SJCRH30 (cell line): ENCODE results near the gene RARG. TPM values are rescaled to one million over a fixed set of nuclear protein-coding genes. Genes with fewer than 3 reads are reported as not detected.

Source experiments
- DNase-seq, 2 experiments: peaks; one replicate each; pipeline ENCODE4 v3.0.0-alpha.2; 2015 to 2020
- H3K27ac ChIP-seq: fragments of 250-450 bp; sonication (Bioruptor Pico); 2 replicates; pipeline ENCODE4 v1.5.1; 2020; ENCODE audit warnings: mild to moderate bottlenecking, moderate library complexity
- H3K27me3 ChIP-seq: fragments of 250-450 bp; sonication (Bioruptor Pico); 2 replicates; pipeline ENCODE4 v1.5.1; 2020; ENCODE audit warnings: mild to moderate bottlenecking, moderate library complexity
- H3K36me3 ChIP-seq: fragments of 250-450 bp; sonication (Bioruptor Pico); 2 replicates; pipeline ENCODE4 v1.5.1; 2020; ENCODE audit warnings: mild to moderate bottlenecking, moderate library complexity
- H3K4me1 ChIP-seq: fragments of 250-450 bp; sonication (Bioruptor Pico); 2 replicates; pipeline ENCODE4 v1.5.1; 2020; ENCODE audit warnings: mild to moderate bottlenecking, moderate library complexity
- H3K4me3 ChIP-seq: fragments of 250-450 bp; sonication (Bioruptor Pico); 2 replicates; pipeline ENCODE4 v1.5.1; 2020; ENCODE audit warnings: mild to moderate bottlenecking, moderate library complexity
- H3K9me3 ChIP-seq: fragments of 250-450 bp; sonication (Bioruptor Pico); replicated peaks from 2 replicates; pipeline ENCODE4 v1.5.1; 2020; ENCODE audit warnings: mild to moderate bottlenecking, moderate library complexity
- total RNA-seq: library from RNA; depleted of rRNA; stranded (reverse); fragments of >200 nt; shearing (Covaris generic); gene quantifications from 2 replicates; pipeline ENCODE4 v1.2.3, GENCODE V29; 2014

Gene RARG
- total RNA-seq, 1 experiment from 2014 or later = 5.5 TPM

DNA sequence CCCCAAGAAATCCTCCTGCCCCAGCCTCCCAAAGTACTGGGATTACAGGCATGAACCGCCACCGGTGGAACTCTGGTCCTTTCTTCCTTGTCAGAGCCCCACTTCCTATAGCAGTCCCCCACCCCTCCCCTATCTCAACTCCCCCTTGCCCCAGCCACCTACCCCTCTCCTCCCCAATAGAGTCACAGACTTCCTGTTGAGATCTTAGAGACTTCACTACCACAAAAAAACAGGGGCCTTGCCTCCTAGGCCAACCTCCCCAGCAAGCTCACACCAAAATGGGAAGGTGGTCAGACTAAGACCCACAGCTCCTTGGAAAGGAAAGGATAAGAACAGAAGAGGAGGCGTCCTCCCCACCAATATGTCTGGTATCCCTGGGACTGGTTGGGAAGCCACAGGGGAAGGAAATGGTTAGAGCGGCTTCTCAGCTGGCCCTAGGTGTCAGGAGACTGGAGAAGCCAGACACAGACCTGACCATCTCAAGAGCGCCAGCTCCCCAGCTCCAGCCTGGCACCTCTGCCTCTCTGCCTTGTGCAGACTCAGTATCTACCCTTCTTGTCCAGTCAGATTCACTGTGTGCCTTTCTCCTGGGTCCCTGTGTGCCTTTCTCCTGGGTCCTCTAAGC is 33.4 kb downstream of the RARG start:
- no peaks in the 10 kb centered on the region for H3K4me1 ChIP-seq
- H3K9me3 ChIP-seq = no peaks in the 10 kb centered on the region
- no peak overlapping the region for H3K4me3 ChIP-seq
- no peaks in the 10 kb centered on the region for H3K36me3 ChIP-seq
- H3K27ac ChIP-seq = no peak overlapping the region
- no peak for DNase-seq
- H3K27me3 ChIP-seq = no peaks in the 10 kb centered on the region

DNA sequence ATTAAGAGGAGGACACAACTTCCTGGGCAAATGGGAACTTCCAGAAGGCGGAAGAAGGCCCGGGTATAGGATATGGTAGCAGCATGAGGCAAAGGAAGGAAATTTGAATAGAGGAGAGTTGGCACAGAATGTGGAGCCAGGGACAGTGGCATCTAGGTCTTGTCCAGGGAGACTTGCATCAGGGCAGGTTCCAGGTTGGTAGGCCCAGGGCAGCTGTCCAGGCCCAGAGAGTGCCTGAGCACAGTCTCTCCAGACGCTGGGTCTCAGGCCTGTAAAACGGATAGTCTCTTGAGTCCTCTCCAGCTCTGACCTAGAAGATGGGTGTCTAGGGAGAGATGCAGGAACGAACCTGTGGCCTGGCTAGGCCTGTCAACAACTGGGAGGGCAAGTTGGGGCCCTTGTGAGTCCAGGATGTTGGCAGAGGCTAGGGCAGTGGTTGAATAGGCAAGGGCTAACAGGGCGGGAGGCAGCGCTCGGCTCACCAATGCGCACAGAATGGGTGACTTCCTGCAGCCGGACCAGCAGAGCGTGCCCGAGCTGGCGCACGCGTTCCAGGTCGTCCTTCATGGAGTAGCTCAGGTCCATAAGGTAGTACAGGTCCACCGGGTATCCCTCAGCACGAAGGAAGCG is 34.9 kb downstream of the RARG start:
- no peaks in the 10 kb centered on the region for H3K9me3 ChIP-seq

GRCh38 chr12:53196486-53196885 is 35.5 kb downstream of the RARG start:
- Histone ChIP-seq H3K9me3 (no peaks in the 10 kb centered on the region), H3K4me1 (no peaks in the 10 kb centered on the region), H3K27ac (no peak overlapping the region), H3K4me3 (no peak overlapping the region), H3K36me3 (no peaks in the 10 kb centered on the region), H3K27me3 (no peaks in the 10 kb centered on the region)
- no peak for DNase-seq

More for the DNA sequence above, 34.9 kb downstream of the RARG start:
- no peak overlapping the region for H3K27ac ChIP-seq
- H3K27me3 ChIP-seq = no peaks in the 10 kb centered on the region
- H3K36me3 ChIP-seq = no peaks in the 10 kb centered on the region
- no peak for DNase-seq
- no peaks in the 10 kb centered on the region for H3K4me1 ChIP-seq
- no peak overlapping the region for H3K4me3 ChIP-seq

DNA sequence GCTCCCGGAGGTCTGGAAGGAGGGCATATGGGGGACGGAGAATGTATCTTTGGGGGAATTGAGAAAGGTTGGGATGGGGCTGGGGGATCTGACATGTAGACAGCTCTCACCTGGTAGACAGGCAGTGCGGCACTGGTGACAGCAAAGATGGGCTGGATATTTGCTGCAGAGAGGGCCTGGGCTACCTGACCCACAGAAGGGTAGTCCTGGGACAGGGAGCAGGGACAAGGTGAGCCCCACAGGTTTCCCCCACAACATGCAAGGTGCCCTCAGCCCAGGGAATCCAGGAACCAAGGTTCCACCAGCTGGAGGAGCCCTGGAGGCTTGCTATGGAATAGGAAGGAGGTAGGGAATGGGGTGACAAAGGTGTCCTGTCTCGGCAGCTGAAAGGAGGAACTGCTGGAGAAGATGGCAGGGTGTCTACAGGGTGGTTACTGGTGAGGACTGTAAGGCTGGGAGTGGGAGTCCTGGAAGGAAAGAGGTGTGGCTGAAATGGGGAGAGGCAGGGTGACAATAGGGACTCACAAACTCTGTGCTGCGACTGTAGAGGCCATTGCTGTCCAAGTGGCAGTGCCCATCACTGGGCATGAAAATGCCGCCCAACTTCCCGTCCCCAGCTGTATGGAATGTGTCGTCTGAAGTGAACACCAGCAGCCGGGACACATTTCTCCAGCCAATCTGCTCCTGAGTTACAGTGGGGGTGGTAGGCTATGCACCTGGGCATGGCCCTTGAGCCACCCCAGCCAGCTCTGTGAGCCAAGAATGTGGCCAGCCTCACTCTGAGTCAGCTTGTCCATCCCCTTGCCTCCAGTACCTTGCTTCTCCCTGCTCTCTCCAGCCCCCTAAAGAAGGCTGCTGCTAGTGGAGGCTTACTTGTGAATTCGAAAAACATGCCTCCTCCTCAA is 36.2 kb downstream of the RARG start:
- H3K9me3 ChIP-seq = no peaks in the 10 kb centered on the region
- H3K27me3 ChIP-seq = no peaks in the 10 kb centered on the region
- H3K4me1 ChIP-seq = no peaks in the 10 kb centered on the region
- no peak for DNase-seq
- H3K4me3 ChIP-seq = no peak overlapping the region
- H3K36me3 ChIP-seq = no peaks in the 10 kb centered on the region
- H3K27ac ChIP-seq = no peak overlapping the region

- DNase-seq = no peak
- Histone ChIP-seq H3K4me1 (no peaks in the 10 kb centered on the region), H3K9me3 (no peaks in the 10 kb centered on the region), H3K4me3 (no peak overlapping the region), H3K27ac (no peak overlapping the region), H3K36me3 (no peaks in the 10 kb centered on the region), H3K27me3 (no peaks in the 10 kb centered on the region)
Observed at GRCh38 chr12:53194973-53195372, 37.0 kb downstream of the RARG start.

- Histone ChIP-seq H3K9me3 (no peaks in the 10 kb centered on the region), H3K27me3 (no peaks in the 10 kb centered on the region), H3K36me3 (no peaks in the 10 kb centered on the region), H3K27ac (no peak overlapping the region), H3K4me3 (no peak overlapping the region), H3K4me1 (no peaks in the 10 kb centered on the region)
- no peak for DNase-seq
Observed at GRCh38 chr12:53193985-53194716, 37.9 kb downstream of the RARG start.

- H3K4me1 ChIP-seq = no peaks in the 10 kb centered on the region
- H3K4me3 ChIP-seq = no peak overlapping the region
- DNase-seq = no peak
- H3K36me3 ChIP-seq = no peaks in the 10 kb centered on the region; the same call in 1 of the 2 replicates
- H3K9me3 ChIP-seq = no peaks in the 10 kb centered on the region
- no peak overlapping the region for H3K27ac ChIP-seq
- no peaks in the 10 kb centered on the region for H3K27me3 ChIP-seq
Observed at GRCh38 chr12:53193040-53193439, 39.0 kb downstream of the RARG start.

- H3K27ac ChIP-seq = no peak overlapping the region
- H3K9me3 ChIP-seq = no peaks in the 10 kb centered on the region
- no peak overlapping the region for H3K4me3 ChIP-seq
- H3K4me1 ChIP-seq = no peaks in the 10 kb centered on the region
- DNase-seq = no peak
- H3K36me3 ChIP-seq = peaks cover 3% of the 10 kb centered on the region; the same call in 1 of the 2 replicates
- no peaks in the 10 kb centered on the region for H3K27me3 ChIP-seq
Observed at GRCh38 chr12:53192531-53193021, 39.4 kb downstream of the RARG start.

- no peak overlapping the region for H3K4me3 ChIP-seq
- no peaks in the 10 kb centered on the region for H3K4me1 ChIP-seq
- H3K36me3 ChIP-seq = peaks cover 3% of the 10 kb centered on the region; the same call in 1 of the 2 replicates
- H3K27ac ChIP-seq = no peak overlapping the region
- no peak for DNase-seq
- no peaks in the 10 kb centered on the region for H3K9me3 ChIP-seq
- no peaks in the 10 kb centered on the region for H3K27me3 ChIP-seq
Observed at GRCh38 chr12:53191885-53192530, 40.0 kb downstream of the RARG start.

DNA sequence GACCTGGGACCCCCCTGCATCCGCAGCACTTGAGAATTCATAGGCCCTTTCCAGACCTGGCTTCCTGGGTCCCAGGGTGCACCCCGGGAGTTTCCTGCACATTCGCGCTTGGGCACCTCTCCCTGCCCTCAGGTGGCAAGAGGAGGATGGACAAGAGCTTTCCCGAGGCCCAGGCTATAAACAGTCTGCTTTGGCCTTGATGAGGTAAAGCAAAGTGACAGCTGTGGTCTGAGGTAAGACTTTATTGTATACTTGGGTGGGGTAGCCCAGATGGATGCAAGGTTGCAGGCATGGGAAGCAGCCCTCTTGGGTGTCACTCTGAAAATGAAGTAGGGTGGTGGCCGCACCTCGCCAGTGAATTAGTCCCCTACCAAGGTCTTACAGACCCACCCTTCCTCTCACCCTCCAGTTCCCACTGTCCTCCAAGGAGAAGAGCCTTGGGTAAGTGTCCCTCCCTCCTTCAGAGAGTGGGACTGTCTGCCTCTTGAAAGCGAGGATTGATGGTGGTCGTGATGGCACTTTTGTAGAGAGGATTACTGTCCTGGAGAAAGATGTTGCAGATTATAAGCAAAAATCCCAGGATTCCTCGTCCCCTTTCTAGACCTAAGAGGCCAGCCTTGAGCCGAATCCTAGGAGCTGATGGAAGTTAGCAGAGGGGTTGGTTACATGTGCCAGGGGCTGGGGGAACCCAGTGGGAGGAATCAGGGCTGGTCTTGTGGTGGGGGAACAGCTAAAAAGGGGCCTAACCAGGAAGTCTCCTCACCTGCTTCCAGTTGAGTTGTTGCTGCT is 40.7 kb downstream of the RARG start:
- no peak for DNase-seq
- Histone ChIP-seq H3K27ac (no peak overlapping the region), H3K4me1 (no peaks in the 10 kb centered on the region), H3K4me3 (no peak overlapping the region), H3K9me3 (no peaks in the 10 kb centered on the region), H3K36me3 (peaks cover 7% of the 10 kb centered on the region), H3K27me3 (no peaks in the 10 kb centered on the region)

DNA sequence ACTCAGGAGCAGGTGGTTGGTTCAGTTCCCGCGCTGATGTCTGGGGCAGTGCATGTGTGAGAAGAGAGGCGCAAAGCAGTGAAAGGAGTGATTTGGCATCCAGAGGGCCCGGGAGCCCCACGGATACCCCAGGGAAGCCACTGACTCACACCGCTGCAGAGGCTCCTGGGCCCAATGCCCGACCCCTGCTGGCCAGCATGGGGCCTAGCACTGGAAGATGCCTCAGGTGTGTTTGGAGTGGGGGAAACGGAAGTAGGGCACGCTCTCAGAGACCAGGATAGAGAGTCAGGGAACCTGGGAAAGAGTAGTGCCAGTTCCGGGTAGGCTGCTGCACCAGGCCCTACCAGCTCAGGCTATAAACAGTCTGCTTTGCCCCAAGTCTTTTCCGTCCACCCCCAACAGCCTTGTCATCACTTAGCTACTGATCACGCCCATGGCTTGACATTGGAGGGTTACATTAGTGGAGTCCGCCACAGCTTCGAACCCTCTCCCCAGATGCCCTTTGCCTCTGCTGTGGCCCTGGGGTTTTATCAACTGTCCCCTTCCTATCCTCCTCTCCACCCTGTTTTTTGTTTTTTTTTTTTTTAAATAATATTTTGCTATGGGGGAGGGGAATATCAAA is 41.8 kb downstream of the RARG start:
- H3K27ac ChIP-seq = no peak overlapping the region
- H3K27me3 ChIP-seq = no peaks in the 10 kb centered on the region
- DNase-seq = no peak
- H3K4me3 ChIP-seq = no peak overlapping the region
- H3K9me3 ChIP-seq = no peaks in the 10 kb centered on the region
- no peaks in the 10 kb centered on the region for H3K4me1 ChIP-seq
- peaks cover 18% of the 10 kb centered on the region for H3K36me3 ChIP-seq

DNA sequence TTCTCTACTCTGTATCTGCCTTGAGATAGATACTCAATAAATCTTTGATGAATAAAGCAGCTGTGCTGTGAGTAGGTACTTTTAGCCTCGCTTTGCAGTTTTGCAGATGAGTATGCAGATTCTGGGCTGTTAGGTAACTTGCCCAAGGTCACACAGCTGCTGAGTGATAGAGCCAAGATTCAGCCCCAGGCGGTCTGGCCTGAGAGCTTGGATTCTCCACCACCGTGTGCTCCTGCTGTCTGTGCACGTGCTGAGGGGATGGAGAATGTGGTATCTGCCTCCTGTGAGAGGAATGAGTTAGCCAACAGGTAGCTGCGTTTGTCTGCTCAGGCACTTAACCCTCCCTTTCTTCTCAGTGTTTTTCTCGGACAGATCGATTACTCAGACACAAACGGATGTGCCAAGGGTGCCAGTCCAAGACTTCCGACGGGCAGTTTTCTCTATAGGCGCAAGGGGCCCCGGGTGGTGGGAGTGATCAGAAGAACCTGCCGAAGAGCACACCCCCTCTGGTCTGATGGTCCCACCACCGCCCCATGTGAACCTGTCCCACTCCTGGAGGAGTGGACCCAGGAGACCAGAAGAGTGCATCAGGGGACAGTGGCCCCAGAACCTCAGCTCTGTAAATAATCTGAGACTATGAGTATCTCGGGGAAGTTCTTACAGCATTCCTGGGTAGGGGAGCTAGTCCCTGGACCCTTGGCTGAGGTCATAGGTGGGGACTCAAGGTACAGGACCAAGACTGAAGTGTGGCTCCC is 44.7 kb downstream of the RARG start:
- no peaks in the 10 kb centered on the region for H3K27me3 ChIP-seq
- H3K27ac ChIP-seq = no peak overlapping the region
- no peak for DNase-seq
- peaks cover 29% of the 10 kb centered on the region for H3K36me3 ChIP-seq
- no peaks in the 10 kb centered on the region for H3K4me1 ChIP-seq
- no peak overlapping the region for H3K4me3 ChIP-seq
- H3K9me3 ChIP-seq = no peaks in the 10 kb centered on the region

- H3K9me3 ChIP-seq = no peaks in the 10 kb centered on the region
- H3K4me1 ChIP-seq = no peaks in the 10 kb centered on the region
- DNase-seq = no peak
- H3K4me3 ChIP-seq = no peak overlapping the region
- H3K36me3 ChIP-seq = peaks cover 34% of the 10 kb centered on the region
- no peaks in the 10 kb centered on the region for H3K27me3 ChIP-seq
- H3K27ac ChIP-seq = no peak overlapping the region
Observed at GRCh38 chr12:53186745-53187144, 45.3 kb downstream of the RARG start.
